Panc1 (cell line): ENCODE data around the gene ANO8.
"Not testable (repeated sequence)": the region's sequence is repeated elsewhere in the genome, so short reads cannot be mapped to it uniquely, and the experiment has no call there.

ENCODE experiments used
- POLR2AphosphoS5 ChIP-seq: IDR thresholded peaks from 2 replicates; pipeline ENCODE4 v1.6.1; 2012; ENCODE audit warnings: mild to moderate bottlenecking, low read depth, low read length, moderate library complexity
- TCF7L2 ChIP-seq: IDR thresholded peaks from 2 replicates; pipeline ENCODE4 v1.6.1; 2011; ENCODE audit warnings: mild to moderate bottlenecking, low read depth, low read length, inconsistent platforms
- TF ChIP-seq, protein P1 (sequence below): fragments of 450-650 bp; IDR thresholded peaks from 2 replicates; pipeline ENCODE4 v1.5.1; 2017; ENCODE audit warnings: mild to moderate bottlenecking
- TF ChIP-seq, protein P2 (sequence below), 2 experiments: IDR thresholded peaks; 2 replicates each; pipeline ENCODE4 v1.6.1; 2011 to 2012; ENCODE audit warnings: low read depth in 2 of 2, control low read depth in 1 of 2, low read length in 1 of 2, mild to moderate bottlenecking in 1 of 2, moderate library complexity in 1 of 2; ENCODE audit not compliant: insufficient read depth in 1 of 2

- TF ChIP-seq, protein P1, sequence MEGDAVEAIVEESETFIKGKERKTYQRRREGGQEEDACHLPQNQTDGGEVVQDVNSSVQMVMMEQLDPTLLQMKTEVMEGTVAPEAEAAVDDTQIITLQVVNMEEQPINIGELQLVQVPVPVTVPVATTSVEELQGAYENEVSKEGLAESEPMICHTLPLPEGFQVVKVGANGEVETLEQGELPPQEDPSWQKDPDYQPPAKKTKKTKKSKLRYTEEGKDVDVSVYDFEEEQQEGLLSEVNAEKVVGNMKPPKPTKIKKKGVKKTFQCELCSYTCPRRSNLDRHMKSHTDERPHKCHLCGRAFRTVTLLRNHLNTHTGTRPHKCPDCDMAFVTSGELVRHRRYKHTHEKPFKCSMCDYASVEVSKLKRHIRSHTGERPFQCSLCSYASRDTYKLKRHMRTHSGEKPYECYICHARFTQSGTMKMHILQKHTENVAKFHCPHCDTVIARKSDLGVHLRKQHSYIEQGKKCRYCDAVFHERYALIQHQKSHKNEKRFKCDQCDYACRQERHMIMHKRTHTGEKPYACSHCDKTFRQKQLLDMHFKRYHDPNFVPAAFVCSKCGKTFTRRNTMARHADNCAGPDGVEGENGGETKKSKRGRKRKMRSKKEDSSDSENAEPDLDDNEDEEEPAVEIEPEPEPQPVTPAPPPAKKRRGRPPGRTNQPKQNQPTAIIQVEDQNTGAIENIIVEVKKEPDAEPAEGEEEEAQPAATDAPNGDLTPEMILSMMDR: not testable (repeated sequence)
- not testable (repeated sequence) for TF ChIP-seq TCF7L2, POLR2AphosphoS5
- TF ChIP-seq, protein P2, sequence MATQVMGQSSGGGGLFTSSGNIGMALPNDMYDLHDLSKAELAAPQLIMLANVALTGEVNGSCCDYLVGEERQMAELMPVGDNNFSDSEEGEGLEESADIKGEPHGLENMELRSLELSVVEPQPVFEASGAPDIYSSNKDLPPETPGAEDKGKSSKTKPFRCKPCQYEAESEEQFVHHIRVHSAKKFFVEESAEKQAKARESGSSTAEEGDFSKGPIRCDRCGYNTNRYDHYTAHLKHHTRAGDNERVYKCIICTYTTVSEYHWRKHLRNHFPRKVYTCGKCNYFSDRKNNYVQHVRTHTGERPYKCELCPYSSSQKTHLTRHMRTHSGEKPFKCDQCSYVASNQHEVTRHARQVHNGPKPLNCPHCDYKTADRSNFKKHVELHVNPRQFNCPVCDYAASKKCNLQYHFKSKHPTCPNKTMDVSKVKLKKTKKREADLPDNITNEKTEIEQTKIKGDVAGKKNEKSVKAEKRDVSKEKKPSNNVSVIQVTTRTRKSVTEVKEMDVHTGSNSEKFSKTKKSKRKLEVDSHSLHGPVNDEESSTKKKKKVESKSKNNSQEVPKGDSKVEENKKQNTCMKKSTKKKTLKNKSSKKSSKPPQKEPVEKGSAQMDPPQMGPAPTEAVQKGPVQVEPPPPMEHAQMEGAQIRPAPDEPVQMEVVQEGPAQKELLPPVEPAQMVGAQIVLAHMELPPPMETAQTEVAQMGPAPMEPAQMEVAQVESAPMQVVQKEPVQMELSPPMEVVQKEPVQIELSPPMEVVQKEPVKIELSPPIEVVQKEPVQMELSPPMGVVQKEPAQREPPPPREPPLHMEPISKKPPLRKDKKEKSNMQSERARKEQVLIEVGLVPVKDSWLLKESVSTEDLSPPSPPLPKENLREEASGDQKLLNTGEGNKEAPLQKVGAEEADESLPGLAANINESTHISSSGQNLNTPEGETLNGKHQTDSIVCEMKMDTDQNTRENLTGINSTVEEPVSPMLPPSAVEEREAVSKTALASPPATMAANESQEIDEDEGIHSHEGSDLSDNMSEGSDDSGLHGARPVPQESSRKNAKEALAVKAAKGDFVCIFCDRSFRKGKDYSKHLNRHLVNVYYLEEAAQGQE (IDR thresholded peaks at IDR 0.05; ENCODE audit: insufficient read depth in 1 of 2, low read depth in 2 of 2, low read length in 1 of 2): not testable (repeated sequence)
Observed at GRCh38 chr19:17295551-17295950, 39.1 kb downstream of the ANO8 start.
